GM18502 (cell line): Measurements from ENCODE around the gene AHRR.
"Not testable (repeated sequence)": the region's sequence is repeated elsewhere in the genome, so short reads cannot be mapped to it uniquely, and the experiment has no call there.

ENCODE experiments used
- ATAC-seq: cut with Tn5 transposase; IDR thresholded peaks from one replicate; pipeline ENCODE4 v1.9.1; 2021; ENCODE audit warnings: mild to moderate bottlenecking; ENCODE audit not compliant: unreplicated experiment, poor library complexity

AHRR gene

DNA sequence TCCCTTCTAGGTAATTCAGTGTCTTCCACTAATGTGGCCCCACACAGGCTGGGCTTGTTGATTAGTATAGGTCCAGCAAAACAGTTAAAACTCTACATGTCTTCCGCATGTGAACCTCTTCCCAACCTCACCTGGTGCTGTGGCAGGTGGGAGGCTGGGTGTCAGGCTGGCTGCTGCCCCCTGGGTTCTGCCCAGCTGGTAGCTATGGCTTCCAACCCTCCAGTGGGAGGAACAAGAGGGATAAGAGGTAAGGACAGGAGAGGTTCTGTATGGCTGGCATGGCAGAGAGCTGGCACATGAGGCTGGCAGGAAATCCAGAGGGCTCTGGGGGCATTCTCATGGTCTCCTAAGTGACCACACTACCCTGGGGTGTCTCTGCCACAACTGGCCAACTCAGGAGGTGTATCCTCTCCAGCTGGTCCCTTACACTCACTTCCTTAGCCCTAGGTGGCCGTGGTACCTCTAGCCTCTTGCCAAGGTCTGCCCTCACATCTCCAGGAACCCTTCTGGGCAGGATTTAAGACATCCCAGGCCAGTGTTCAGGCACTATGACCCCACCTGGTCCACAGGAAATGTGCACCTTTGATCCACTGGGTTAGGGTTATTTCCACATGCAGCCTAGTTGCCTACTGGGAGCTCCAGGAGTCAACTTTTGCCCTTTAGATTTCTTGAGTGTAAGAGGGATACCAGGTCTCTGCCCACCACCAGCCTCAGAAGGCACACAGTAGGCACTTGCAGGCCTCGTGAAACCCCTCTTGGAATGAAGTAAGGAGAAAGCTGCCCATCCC lies 41.7 kb downstream of the AHRR start:
- no peak for ATAC-seq

DNA sequence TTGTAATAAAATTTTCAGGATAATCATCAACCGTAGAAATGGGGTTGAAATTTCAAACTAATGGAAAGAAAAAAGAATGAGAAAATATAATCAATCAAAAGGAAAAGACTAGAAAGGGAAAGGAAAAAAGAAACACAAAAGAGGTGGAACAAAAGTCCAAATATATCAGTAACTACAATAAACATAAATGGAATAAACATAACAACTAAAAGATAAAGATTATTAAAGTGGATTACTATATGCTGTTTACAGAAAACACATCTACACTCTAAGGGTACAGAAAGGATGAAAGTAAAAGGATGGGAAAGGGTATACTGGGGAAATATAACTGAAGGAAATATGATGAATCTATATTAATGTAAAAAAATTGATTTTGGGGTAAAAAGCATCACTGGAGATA lies 43.0 kb downstream of the AHRR start:
- ATAC-seq = no peak

DNA sequence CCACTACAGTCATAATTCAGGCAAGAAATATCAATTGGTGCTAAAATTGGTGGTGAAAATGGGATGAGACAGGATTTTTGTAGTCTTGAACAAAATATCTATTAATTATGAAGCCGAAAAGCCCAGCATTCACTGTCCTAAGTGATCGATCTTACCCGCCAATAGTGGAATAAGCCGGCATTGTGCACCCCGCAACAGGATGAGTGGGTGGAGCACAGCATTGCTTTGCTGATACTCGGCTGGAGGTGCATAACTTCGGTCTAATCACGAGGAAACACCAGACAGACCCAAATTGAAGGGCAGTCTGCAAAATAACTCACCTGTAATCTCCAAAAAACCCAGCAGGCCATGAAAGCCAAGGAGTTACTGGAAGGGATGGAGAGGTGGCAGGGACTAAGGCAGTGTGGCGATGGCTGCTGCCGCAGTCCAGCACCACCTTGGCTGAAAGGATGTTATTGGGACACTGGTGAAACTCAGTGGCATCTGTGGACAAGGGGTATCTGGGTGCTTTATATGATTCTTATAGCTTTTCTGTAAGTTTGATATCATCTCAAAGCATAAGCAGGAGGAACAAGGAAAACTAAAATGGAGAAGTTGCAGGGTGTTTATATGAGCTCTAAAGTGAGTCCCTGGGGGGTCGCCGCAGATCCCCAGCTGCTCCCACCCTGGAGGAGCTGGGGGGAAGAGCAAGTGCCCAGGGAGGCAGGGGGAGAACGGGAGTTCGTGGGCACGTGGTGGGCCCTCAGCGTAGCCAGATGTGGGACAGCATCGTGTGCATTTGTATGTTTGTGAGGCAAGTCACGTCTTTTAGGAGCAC lies 45.2 kb downstream of the AHRR start:
- ATAC-seq = no peak

DNA sequence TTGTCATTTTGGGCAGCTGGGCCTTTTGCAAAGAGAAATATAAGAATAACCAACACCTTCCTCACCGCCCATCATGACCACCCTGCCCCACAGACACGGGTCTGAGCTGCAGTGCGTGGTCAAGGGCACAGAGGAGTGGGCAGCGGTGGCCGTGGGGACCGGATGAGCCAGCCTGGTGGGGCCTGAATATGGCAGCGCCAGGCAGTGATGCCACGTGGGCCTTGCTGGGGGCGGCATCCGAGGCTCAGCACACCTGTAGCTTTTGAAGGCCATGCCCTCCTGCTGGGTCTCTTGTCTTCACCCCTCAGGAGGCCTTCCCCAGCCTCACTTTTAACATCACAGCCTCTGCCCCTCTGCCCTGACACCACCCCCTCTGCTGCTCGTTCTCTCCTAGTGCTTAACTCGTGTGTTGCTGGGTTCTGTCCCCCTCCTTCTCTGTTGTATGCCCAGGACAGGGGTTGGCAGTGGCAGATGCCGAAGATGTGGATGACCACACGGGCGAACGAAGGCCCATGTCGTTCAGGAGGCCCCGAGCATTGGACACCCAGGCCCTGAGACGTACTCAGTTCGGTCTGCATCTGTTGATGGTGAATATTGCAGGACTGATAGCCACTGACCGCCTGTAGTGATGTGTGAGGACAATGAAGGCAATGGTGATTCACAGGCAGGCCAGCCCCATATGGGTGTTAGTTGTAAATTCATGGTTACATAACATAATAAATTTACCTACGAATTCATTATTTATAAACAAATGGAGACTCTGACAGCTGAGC lies 46.0 kb downstream of the AHRR start:
- no peak for ATAC-seq

DNA sequence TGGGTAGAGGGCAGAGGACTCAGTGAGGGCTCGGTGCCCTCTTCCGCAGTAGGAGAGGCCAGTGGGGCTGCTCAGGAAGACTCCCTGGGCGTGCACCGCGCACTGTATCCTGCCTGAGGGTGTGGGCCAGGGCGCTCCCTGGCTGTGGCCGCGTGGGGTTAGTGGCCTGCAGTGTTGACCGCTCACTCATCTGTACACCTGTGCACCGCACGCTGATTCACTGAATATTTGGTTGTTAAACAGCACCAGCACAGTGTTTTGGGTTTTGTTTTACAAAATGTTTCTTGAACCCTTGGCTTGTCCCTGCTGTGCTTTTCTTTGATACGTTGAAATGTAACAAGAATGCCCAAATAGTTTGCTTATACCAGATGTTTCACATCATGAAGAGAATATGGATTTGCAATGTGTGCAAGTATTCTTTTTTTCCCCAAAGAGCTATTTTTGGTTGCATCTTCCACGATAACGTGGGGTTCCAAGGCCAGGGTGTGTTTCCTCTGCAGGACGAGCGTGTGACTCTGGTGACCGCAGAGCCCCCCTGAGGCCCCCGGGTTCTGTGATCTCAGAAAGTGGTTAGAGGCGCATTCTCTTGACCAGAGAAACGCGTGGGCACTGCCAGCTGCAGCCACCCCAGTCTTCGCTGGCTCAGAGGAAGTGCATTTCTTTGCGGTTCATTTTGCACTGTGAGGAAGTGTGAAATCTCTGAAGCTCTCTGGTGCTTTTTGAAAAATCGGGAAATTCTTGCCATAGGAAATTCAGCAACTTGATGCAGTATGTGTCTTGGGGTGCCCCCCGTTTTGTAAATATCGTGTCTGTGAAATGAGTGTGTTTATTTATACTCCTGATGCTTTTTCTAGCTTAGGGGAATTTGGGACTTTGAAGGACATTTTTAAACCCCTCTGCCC lies 46.9 kb downstream of the AHRR start:
- peak; percentile 60 for ATAC-seq

DNA sequence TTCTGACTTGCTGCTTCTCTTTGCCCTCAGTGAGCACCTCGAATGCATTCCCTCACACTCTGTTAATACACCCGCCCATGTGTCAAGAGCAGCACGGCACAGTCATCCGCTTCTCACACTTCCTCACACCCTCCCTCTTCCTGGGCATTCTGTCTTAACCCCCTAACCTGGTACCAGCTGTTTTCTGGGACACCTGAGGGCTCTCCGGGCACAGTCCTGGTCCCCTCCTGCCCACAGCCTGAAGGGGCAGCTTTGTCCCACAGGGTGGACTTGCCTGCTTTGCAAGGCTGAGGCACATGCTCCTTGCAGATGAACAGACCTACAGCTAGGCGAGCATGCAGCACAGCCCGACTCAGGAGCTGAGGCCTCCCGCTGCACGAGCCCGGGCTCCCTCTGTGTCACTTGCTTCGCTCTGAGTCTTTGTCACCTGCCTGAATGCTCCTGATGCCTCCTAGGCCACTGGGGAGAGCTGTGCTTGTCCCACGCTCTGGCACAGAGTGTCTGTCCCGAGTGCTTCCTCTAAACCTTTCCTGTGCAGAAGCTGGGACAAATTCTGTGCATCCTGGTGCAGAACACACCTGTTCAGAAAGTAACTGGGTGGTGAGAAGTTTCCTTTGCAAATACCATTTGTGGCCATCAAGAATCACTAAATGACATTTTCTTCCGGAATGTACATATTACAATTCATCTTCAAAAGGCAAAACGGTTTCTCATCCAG lies 47.8 kb downstream of the AHRR start:
- peak; percentile 36 for ATAC-seq

DNA sequence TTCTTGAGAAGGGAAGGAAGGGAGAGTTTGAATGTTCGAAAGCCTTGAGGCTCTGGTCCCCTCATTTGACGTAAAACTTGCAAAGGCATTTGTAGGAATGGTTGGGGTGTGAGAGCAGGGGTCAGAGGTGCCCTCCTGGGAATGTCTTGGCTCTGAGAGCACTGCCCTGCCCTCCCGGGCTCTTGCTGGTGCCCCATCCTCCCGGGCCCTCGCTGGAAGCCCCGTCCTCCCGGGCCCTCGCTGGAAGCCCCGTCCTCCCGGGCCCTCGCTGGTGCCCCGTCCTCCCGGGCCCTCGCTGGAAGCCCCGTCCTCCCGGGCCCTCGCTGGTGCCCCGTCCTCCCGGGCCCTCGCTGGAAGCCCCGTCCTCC lies 48.3 kb downstream of the AHRR start:
- ATAC-seq = not testable (repeated sequence)

DNA sequence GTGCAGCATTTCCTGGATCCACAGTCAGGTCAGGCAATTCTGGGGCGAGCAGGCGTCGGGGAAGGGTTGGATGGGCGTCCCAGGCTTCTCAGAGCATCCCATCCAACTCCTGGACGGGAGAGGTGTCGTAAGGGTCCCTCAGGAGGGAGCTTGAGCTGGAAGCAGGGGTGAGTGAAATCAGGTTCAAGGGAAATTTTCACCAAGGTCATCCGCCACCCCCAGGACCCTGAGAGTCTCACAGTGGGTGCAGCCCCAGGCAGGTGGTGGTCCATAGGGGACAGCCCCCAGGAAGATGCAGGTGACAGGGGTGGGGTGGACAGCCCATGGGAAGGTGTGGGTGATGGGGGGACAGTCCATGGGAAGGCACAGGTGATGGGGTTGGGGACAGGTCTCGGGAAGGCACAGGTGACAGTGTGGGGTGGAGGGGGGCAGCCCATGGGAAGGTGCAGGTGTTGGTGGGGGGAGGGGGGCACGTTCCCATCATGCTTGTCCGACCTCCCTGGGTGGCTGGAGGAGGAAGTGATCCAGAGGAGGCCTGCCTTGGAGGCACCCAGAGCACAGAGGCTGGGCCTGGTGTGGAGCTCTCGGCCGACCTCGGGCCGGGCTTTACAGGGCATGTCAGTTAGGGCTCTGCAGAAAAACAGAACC lies 48.9 kb downstream of the AHRR start:
- ATAC-seq = no peak

DNA sequence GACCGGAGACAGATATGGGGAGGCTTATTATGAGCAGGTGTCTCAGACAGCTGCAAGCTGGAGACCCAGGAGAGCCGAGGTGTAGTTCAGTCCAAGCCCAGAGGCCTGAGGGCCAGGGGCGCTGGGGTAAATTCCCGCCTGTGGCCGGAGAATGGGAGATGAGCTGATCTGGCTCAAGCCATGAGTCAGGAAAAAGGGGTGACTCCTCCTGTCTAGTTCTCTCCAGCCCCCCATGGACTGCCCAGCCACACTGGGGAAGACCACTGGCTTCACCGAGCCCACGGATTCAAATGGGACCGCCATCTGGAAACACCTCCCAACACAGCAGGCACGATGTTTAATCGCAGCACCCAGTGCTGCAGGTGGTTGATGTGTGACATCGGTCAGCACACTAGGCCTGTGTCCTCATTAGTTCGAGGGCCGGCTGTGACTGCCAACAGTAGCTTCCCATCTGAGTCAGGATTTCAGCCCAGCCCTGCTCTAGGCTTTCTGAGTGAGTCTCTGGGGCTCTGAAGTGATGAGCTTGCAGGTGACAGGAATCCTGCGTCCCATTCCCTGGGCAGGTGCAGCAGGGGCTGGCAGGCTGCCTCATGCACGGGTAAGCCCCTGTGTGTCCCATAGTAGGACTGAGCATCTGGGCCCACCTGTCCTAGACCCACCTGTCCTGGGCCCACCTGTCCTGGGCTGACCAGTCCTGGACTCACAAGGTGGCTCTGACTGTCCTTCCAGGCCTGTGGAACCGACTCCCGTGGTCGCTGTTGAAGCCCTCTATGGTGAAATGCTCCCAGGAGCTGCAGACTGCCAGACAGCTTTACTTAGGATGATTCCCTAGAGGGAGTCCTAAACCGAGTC lies 49.7 kb downstream of the AHRR start:
- no peak for ATAC-seq

DNA sequence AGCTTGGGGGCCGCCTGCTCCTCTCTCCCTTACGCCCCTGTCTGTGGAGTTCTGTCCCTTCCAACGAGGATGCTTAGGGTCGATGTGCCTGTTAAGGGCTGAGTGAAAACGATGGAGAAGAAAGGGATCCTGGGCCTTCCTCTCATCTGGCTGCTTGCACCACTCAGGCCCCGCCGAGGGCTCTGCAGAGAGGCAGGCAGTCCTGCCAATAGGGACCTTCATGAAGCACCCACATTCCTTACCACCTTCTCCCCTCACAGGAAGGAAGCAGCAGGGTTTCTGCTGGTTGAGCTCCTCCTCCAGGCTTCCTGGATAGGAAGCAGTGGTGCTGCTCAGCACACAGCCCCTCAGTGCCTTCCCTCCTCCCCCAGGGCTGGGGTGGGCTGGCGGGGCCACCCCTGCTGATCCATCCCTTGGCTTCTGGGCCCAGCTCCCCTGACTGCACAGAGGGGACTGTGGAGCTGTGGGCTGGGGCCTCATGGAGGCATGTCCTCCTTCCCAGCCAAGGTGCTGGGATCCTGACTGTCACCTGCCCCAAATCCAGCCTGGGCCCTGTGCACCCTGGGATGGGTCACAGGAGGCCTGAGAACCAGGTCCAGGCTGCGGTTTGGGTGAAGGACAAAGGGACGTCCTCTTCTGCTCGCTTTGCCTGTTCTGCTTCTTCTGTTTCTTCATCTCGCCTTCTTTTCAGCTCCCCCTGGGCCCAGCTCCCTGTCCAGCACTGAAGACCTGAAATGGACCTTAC lies 50.5 kb downstream of the AHRR start:
- no peak for ATAC-seq

DNA sequence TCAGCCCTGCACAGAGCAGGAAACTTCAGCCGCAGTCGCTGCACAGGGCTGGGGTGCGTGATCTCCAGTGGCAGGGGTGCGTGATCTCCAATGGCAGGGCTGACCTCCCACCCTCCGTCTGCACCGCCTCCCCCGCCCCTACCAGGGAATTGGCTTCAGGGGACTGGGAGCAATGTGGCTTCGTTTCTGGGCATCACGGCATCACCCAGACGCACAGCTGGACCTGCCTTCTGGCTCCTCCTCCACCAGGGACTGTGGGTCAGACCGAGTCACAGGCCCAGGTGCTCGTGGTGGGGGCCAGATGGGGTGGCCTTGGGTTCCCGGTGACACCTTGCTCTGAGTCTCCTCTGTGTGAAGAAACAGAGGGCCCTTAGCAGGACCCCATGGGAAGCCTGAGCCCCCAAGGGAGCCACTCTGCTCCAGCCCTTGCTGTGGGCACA lies 51.1 kb downstream of the AHRR start:
- no peak for ATAC-seq

DNA sequence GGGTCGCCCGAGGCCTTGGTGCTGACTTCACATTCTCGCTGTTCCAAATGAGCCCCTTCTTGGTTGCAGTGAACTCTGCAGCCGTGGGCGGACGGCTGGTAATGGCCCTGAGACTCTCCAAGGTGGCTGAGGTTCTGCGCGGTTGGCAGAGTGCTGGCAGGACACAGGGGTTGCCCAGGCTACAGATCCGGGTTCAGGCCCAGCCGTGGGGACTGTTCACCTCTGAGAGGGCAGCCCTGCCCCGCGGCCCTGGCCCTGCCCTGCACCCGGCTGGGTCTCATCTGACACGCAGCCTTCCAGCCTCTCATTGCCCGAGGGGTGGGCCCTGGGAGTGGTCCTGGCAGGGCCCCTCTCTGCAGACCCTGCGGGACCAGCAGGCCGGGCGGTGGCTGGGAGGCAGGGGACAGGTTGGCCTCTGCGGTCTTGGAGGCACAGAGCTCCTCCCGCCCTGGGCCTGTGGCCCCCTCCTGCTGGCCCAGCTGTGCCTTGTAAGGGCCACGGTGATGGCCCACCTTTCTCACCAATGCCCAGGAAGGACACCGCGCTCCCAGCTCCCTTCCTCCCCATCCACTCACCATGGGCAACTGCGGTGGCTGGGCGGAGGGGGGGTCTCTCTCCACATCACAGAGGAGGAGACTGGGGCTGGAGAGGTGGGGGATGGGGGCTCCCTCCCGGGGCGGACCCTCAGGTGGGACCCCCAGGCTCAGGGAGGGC lies 51.6 kb downstream of the AHRR start:
- peak; percentile 7 for ATAC-seq

DNA sequence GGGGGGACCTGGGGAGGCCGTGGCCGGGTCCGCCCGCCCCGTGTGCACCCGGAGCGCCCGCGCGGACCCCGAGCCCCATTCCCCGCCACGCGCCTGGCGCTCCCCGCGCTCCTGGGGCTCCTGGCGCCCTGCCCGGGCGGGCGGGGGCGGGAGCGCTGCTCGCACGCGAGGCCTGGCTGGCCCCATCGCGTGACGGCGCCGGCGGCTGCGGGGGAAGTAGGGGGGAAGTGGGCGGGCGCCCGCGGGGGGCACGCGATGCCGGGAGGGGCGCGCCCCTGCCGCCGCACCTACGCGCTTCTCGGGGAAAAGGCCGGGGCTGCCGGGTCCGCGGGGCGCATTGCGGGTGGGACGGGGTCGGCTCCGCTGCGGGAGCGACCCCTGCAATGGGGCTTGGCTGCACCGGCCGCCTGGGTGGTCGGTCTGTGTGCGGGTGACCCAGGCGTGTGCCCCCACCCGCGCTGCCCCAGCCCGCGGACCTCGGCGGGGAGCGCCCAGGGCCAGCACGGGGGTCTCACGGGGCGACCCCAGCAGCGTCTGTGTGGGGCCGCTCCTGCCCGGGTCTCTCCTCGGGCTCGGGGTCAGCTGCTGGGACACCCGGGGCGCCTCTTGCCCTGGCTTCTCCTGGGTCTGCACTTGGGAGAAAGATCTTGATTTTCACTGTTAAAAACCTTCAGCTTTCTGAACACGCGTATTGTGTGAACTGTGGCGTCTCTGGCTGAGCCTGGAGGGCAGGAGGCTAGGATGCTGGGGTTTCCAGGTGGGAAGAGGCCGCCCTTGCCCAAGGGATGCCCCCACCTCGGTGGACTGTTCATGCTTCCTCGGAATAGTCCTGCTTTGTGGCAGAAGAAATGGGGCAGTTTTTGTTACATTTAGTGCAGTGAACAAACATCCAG lies 52.4 kb downstream of the AHRR start:
- ATAC-seq = peak; percentile 42

DNA sequence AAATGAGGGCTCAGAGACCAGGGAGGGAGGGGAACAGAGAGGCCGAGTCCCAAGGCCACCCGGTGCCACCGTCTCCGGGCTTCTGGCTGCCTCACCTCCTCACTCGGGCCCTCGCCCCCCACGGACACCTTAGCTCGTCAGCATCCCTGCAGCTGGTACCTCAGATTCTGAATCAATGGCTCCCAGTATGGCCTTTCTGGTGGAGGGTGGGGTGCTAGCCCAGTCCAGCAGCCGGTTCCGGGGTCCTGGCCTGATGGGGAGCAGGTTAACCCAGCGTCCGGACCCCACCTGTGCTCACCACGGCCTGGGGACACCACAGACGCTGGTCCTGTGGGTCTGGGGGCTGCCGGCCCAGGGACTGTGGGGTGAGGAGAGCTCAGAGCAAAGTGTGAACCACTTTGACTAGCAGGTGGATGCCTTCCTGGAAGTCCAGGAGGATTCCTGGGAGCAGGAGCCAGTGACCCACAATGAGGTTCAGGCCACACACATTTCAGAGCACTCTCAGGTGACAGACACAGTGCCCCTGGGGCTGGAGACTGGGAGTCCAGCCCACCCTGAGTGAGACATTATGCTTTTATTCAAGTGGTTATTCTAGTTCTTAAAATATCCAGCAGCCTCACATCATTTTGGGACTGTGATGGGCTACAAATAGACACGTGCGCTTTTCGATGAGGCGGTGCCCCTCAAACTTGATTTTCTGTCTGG lies 53.3 kb downstream of the AHRR start:
- no peak for ATAC-seq

DNA sequence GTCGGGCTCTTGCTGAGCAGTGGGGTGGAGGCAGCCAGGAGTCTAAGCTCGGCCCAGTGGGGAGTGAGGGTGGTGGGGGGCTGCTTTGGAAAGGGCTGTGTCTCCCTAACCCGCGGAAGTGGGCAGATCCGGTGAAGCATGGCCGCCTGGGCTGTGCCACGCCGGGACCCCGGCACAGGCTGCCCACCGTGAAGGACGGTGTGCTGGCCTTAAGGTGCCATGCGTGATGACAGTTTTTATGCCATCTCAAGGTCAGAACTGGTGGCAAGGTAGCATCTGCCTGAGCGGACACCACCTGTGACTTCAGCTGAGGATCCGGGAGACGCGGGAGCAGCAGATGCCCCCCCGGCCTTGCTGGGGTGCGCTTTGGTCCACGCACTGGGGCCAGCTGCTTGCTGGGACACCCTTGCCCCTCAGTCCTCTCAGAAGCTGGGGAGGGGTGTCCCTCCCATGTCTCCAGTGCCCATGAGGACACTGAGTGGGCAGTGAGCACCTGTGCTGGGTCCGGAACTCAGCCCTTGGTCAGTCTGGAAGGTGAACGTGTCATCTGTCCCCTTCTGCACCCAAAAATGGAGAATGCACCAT lies 53.9 kb downstream of the AHRR start:
- no peak for ATAC-seq
